Kidney (tissue), 14 donors: ENCODE data around the gene ADIPOR1. TPM values are rescaled to one million over a fixed set of nuclear protein-coding genes. Genes with fewer than 3 reads are reported as not detected.

Source experiments
- DNase-seq, 5 donors: peaks; one replicate each; pipeline ENCODE4 v3.0.0-alpha.2; 2013 to 2020
- FAIRE-seq: peaks from 2 replicates; lab custom pipeline; 2012; peaks lifted over from hg19 to GRCh38; lab: Jason Lieb, UNC
- H3K27ac ChIP-seq, 2 donors: one replicate each; pipeline ENCODE4 v1.7.0; 2013; ENCODE audit warnings: low read depth in 2 of 2, low read length in 2 of 2, inconsistent platforms in 1 of 2
- H3K27me3 ChIP-seq: one replicate; pipeline ENCODE4 v1.7.1; 2013; ENCODE audit warnings: low read length, inconsistent platforms; ENCODE audit not compliant: control insufficient read depth, insufficient read depth
- H3K36me3 ChIP-seq, 3 donors: one replicate each; pipeline versions ENCODE4 v1.7.0 to v1.7.1; 2013; ENCODE audit warnings: low read length in 3 of 3, control low read depth in 1 of 3, inconsistent platforms in 1 of 3; ENCODE audit not compliant: insufficient read depth in 3 of 3, control insufficient read depth in 2 of 3
- H3K4me1 ChIP-seq, 3 donors: one replicate each; pipeline versions ENCODE4 v1.7.0 to v1.7.1; 2013; ENCODE audit warnings: low read length in 3 of 3, inconsistent platforms in 1 of 3, low read depth in 1 of 3; ENCODE audit not compliant: control insufficient read depth in 2 of 3, insufficient read depth in 2 of 3
- H3K4me3 ChIP-seq, 3 donors: one replicate each; pipeline versions ENCODE4 v1.7.0 to v1.8.1; 2013; ENCODE audit warnings: low read length in 3 of 3, control low read depth in 1 of 3, inconsistent platforms in 1 of 3
- H3K9ac ChIP-seq, 3 donors: one replicate each; pipeline versions ENCODE4 v1.7.0 to v1.7.1; 2013; ENCODE audit warnings: low read length in 3 of 3, control low read depth in 1 of 3, inconsistent platforms in 1 of 3
- H3K9me3 ChIP-seq, 3 donors: one replicate each; pipeline versions ENCODE4 v1.7.0 to v1.7.1; 2013; ENCODE audit warnings: low read length in 3 of 3, control low read depth in 1 of 3, inconsistent platforms in 1 of 3; ENCODE audit not compliant: control insufficient read depth in 2 of 3, insufficient read depth in 1 of 3
- intact Hi-C: fragments of 100-400 bp; cut with DNase I; formaldehyde crosslinking; loops from one replicate; pipeline ENCODE4 v1.11.1; 2022
- polyA plus RNA-seq: library from polyadenylated mRNA; stranded (reverse); fragments of 350-450 nt; fragmentation: Illumina TruSeq; extraction: RNeasy Lipid Tissue Mini Kit (QIAGEN cat#74804); gene quantifications from one replicate; pipeline ENCODE4 v1.2.3, GENCODE V29; 2014; ENCODE audit warnings: low read depth, low replicate concordance; ENCODE audit not compliant: insufficient read depth
- total RNA-seq: library from RNA; stranded (reverse); fragmentation: NEBNext Ultra II Directional; extraction: Animal tissue kit (Norgen Biotek cat#: 25700); gene quantifications from one replicate; pipeline ENCODE4 v1.2.1, GENCODE V29; 2021
- TF ChIP-seq, protein P1 (sequence below): IDR thresholded peaks from 3 replicates; pipeline ENCODE4 v1.5.1; 2012; ENCODE audit warnings: mild to moderate bottlenecking, moderate library complexity, borderline replicate concordance; ENCODE audit not compliant: insufficient read depth; ENCODE audit errors: extremely low read depth
- donor health status: control.
- donor health status: control.
- donor health status: control.
- donor health status: control.
- donor health status: control.
- donor health status: DM: yes; HTN: yes; CAD: no.
- donor health status: Normal renal cell carcinoma (clear cell type).

The ADIPOR1 gene
- total and polyA plus RNA-seq, 2 donors from 2014 or later: 66.8 to 70.0 TPM

DNA sequence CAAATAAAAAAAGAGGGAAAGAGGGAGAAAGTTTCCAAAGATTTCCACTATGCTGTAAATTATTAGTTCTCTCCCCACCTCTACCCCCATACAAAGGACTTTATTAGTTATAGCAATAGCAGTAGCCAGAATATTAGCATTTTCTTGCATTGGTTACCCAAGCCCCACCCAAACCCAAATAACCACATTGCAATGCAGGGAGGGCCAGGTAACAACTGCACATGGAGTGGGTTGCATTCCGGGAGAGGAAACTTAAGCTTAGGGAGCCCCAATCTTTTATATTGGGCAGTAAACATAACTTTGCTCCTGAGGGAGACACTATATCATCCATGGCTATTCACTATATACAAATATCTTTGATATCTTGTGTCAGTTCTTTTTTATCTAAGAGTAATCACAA, 6.0 kb downstream of the ADIPOR1 start:
- no peak overlapping the region for H3K9ac ChIP-seq
- DNase-seq: no peak
- FAIRE-seq: no peak
- intact Hi-C loops: no loop called here
- no peaks in the 10 kb centered on the region for H3K27me3 ChIP-seq
- no peaks in the 10 kb centered on the region for H3K9me3 ChIP-seq
- TF ChIP-seq, protein P1, sequence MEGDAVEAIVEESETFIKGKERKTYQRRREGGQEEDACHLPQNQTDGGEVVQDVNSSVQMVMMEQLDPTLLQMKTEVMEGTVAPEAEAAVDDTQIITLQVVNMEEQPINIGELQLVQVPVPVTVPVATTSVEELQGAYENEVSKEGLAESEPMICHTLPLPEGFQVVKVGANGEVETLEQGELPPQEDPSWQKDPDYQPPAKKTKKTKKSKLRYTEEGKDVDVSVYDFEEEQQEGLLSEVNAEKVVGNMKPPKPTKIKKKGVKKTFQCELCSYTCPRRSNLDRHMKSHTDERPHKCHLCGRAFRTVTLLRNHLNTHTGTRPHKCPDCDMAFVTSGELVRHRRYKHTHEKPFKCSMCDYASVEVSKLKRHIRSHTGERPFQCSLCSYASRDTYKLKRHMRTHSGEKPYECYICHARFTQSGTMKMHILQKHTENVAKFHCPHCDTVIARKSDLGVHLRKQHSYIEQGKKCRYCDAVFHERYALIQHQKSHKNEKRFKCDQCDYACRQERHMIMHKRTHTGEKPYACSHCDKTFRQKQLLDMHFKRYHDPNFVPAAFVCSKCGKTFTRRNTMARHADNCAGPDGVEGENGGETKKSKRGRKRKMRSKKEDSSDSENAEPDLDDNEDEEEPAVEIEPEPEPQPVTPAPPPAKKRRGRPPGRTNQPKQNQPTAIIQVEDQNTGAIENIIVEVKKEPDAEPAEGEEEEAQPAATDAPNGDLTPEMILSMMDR: no peak
- peaks cover 0 to 16% (median 15%) of the 10 kb centered on the region in 3 donors for H3K36me3 ChIP-seq
- H3K4me1 ChIP-seq: peaks cover 0 to 8% (median 2%) of the 10 kb centered on the region in 3 donors
- H3K27ac ChIP-seq: no peak overlapping the region
- H3K4me3 ChIP-seq: no peak overlapping the region

DNA sequence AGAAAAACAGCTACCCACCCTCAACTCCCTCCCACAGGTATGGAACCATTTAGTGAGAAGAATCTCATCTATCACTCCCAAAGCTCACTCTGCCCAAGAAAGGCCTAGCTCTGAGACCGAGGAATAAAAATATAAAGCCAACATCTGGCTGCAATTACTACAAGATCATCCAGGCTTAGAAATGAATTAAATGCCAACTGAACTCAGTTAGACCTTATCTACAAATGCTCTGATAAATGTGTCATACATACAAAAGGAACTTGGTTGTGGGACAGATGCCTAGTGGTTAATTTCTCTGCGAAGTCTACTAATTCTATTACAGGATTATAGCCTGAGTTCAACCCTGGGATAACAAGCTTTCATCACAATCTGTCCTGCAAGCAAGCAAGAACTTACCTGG, 6.7 kb downstream of the ADIPOR1 start:
- TF ChIP-seq, protein P1: no peak
- Histone ChIP-seq H3K9ac (no peak overlapping the region), H3K27me3 (no peaks in the 10 kb centered on the region), H3K4me1 (peaks cover 0 to 3% (median 0%) of the 10 kb centered on the region in 3 donors), H3K36me3 (peaks cover 1 to 17% (median 17%) of the 10 kb centered on the region in 3 donors), H3K4me3 (no peak overlapping the region), H3K9me3 (no peaks in the 10 kb centered on the region), H3K27ac (no peak overlapping the region)
- intact Hi-C loops: no loop called here
- DNase-seq: no peak
- no peak for FAIRE-seq

DNA sequence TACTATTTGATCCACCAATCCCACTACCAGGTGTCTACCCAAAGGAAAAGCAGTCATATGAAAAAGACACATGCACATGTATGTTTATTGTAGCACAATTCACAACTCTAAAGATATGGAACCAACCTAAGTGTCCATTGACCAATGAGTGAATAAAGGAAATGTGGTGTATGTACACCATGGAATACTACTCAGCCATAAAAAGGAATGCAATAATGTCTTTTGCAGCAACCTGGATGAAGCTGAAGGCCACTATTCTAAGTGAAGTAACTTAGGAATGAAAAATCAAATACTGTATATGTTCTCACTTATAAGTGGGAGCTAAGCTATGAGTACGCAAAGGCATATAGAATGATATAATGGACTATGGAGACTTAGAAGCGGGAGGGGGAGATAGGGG, 12.6 kb downstream of the ADIPOR1 start:
- DNase-seq: no peak
- H3K9ac ChIP-seq: no peak overlapping the region
- TF ChIP-seq, protein P1: no peak
- no peaks in the 10 kb centered on the region for H3K4me1 ChIP-seq
- intact Hi-C loops: no loop called here
- peaks cover 2 to 56% (median 49%) of the 10 kb centered on the region in 3 donors for H3K36me3 ChIP-seq
- H3K9me3 ChIP-seq: no peaks in the 10 kb centered on the region
- H3K27ac ChIP-seq: no peak overlapping the region
- FAIRE-seq: no peak
- no peaks in the 10 kb centered on the region for H3K27me3 ChIP-seq
- no peak overlapping the region for H3K4me3 ChIP-seq

DNA sequence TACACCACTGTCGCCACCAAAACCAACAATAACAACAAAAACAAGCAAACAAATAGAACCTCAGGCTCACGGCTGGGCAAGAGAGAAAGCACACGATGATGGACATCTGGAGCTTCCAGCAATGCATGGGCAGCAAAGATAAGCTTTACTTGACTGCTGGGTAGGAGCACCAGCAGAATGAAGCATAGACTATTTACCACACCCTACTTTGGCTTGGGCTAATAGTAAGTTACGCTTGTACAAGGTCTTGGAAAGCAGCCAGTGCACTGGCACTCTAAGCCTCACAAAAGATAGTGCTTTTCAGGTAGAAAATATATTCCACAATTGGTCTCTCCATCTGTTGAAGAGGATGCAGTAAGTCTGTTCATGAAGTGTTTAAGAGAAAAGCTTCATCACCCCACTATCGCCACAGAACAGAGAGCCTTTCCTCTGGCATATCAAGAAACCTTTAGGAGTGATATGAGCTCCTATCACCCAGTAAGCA, 13.6 kb downstream of the ADIPOR1 start:
- H3K4me1 ChIP-seq: no peaks in the 10 kb centered on the region
- TF ChIP-seq, protein P1: no peak
- peaks cover 2 to 52% (median 47%) of the 10 kb centered on the region in 3 donors for H3K36me3 ChIP-seq
- DNase-seq: no peak
- no peaks in the 10 kb centered on the region for H3K27me3 ChIP-seq
- FAIRE-seq: no peak
- H3K27ac ChIP-seq: no peak overlapping the region
- H3K9ac ChIP-seq: no peak overlapping the region
- intact Hi-C loops: no loop called here
- H3K4me3 ChIP-seq: no peak overlapping the region
- H3K9me3 ChIP-seq: no peaks in the 10 kb centered on the region
